Stimulated activated CD4-positive, alpha-beta T cell treated with anti-CD3 and anti-CD28 coated beads, Interleukin-12 subunit alpha, Interleukin-12 subunit beta, amount 100 ng/mL, for 48 hours (primary cell): Measurements from ENCODE around the gene DUS3L.
"Not testable (repeated sequence)": the region's sequence is repeated elsewhere in the genome, so short reads cannot be mapped to it uniquely, and the experiment has no call there.

Experiments
- DNase-seq, 3 donors: peaks; one replicate each; pipeline ENCODE4 v3.0.0-alpha.2; 2020; ENCODE audit warnings: low read depth in 2 of 3, low spot score in 1 of 3

DUS3L gene

GRCh38 chr19:5801796-5802619 lies 11.0 kb upstream of the DUS3L start:
- no peak for DNase-seq

DNA sequence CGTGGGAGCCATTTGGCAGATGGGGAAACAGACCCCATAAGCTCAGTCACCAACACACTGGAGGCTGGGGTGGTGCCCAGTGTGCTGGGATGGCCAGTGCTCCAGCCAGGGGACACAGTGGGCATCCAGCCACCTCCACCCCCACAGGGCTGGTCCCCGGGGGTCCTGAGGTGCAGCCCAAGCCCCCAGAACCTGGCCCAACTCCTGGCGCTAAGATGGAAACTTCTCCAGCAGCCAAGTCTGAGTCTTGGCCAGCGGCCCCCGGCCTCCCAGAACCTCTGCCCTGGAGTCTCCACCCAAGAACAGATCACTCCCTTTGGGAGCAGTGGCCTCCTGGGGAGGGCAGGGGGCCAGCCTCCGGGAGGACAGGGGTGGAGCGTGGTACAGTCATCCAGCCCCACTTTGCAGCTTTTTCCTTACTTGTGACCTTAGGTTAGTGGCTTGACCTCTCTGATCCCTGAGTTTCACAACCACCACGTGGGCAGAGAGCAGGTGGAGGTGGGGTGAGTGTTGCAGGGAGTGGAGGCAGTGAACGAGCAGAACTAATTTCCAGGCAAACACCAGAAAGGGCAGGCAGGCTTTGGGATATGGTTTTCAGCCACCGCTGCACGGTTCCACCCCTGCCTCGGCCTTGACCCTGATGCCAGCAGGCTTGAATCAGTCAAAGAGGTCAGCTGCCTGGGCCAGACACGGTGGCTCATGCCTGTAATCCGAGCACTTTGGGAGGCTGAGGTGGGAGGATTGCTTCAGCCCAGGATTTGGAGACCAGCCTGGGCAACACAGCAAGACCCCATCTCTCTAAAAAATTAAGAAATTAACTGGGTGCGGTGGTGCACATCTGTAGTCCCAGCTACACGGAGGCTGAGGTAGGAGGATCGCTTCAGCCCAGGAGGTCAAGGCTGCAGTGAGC lies 9.7 kb upstream of the DUS3L start:
- no peak for DNase-seq

GRCh38 chr19:5799247-5800241 lies 8.6 kb upstream of the DUS3L start:
- DNase-seq = no peak

- DNase-seq = no peak
Observed at GRCh38 chr19:5798244-5798643, 7.3 kb upstream of the DUS3L start.

DNA sequence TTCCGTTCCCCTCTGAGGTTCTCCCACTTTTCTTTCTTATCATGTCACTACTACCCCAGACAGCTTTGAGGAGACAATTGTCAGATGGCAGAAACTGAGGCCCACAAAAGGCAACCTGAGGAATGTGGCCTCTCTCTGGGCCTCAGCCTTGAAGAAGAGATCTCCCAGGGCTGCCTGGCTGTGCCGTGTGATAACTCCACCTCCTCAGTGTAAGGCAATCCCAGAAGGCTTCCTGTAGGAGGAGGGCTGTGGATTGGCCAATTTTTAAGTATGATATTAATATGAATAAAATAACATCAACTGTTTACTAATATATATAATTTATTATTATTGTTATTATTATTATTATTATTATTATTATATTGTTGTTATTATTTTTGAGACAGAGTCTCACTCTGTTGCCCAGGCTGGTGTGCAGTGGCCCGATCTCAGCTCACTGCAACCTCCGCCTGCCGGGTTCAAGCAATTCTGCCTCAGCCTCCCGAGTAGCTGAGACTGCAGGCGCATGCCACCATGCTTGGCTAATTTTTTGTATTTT lies 4.5 kb upstream of the DUS3L start:
- DNase-seq = no peak

DNA sequence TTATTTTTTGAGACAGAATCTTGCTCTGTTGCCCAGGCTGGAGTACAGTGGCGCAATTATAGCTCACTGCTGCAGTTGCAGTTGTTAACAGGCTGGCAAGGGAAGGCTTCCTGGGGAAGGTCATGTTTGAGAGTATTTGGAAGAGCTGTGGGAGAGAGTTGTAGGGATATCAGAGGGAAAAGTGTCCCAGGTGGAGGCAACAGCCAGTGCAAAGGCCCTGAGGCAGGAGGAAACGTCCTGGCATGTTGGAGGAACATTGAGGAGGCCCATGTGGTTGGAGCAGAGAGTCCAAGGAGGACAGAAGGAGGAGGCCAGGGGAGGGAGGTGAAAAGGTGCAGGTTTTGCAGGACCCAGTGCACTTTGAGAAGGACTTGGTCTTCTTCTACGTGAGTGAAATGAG lies 2.2 kb upstream of the DUS3L start:
- DNase-seq = no peak

- no peak for DNase-seq
Observed at GRCh38 chr19:5792224-5792623, 1.3 kb upstream of the DUS3L start.

DNA sequence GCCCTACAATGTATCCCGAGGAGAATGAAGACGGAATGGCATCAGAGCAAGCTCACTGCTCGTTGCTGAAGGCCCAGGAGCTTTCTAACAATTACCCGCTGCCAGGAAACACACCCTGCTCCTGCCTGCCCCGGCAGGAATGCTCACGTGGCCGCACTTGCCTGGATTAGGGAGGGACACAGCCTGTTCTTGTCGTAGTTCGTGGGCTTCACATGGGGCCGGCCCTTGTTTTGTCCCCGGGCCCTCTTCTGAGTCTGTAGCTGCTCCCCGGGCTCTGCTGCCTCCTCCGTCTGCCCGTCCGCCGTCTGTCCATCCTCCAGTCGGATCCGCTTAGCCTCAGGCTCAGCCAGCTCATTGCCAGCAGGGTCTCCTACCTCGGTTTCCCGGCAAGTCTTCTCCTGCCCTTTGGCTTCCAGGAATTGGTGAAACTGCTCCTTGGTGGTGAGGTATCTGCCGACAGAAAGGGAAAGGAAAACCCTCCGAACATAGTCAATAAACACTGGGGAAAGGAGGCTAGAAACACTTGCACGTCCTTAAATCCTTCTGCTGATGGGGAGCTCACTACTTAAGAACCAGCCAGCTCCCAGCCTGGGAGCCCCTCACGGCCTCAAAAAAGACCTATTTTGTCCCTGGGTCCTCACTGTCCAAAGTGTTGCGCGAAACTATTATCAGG lies 941 bp downstream of the DUS3L start:
- no peak for DNase-seq

DNA sequence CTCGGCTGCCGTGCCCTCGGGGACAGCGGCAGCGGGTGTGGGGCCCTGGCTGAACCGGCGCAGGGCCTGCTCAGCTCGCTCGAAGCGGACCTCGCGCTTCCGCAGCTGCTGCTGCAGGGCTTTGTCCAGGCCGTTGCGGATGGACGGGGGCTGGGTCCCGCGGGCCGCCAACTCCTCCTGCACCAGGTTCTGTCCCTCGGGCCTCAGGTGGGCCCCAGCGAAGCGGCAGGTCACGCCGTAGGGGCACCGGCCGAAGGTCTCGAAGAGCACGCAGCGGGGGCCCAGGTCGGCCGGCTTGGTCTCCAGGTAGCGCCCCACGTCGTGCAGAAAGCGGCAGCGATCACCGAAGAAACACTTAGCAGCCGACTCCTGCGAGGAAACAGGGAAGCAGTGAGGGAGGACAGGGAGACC lies 1.6 kb downstream of the DUS3L start:
- DNase-seq = no peak

GRCh38 chr19:5788422-5788821 lies 2.5 kb downstream of the DUS3L start:
- DNase-seq = no peak

DNA sequence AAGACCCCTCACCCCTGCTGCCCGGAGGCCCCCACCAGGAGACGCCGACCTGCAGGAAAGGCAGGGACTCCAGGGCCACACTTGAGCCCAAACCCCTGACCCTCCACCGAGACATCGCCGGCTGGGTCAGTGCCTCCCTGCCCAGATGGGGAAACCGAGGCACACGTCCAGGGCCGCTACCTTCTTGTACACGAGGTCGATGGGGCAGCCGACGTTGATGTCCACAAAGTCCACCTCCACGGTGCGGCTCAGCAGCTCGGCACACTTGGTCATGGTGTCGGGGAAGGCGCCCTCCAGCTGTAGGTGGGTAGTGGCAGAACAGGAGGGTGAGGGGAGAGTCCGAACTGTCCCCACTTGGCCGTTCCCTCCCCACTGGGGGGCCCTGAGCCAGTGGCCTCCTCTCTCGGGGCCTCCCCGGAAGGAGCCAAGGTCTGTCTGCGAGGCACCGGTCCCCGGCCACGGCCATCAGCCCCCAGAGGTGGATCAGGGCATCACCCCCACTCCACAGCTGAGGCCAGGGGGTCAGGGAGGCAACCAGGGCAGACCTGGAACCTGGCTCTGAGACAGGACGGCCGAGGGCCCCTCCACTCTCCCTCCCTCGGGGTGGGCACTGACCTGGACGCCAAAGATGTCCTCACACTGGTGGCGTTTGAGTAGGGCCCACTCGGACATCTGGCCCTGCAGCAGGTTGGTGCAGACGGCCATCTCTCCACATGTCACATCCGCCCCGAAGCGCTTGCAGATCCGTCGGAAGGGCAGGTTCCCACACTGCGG lies 3.4 kb downstream of the DUS3L start:
- DNase-seq = no peak

DNA sequence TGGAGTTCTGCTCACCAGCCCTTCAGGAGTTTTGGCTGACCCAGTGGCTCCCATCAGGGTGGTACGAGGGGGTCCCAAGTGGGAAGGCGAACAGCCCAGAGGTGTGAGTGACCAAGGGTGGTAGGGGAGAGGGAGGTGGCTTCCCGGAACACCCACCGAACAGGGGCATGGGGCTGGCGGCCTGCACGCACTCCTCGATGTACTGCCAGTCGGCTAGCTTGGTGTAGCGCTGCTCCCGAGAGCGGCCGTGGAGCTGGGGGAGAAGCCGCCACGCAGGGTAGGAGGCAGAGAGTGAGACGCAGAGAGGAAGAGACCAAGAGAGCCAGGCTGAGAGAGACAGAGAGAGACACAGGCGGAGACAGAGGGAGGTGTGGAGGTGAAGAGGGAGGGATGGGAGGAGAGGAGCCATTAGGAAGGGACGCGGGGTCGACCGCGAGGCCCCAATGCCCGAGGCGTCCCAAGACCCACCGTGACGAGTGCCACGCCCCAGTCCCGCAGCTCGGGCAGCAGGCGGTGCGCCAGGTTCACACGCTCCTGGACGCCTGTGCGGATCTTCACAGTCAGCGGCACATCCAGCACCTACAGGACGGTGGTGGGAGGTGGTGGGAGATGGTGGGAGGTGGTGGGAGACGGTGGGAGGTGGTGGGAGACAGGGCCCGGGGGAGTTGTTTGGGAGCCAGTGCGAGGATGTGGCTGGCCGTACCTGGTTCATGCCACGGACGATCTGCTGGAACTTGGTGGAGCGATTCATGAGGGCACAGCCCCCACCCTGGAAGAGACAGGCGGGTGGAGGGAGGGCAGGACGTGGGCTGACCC lies 4.2 kb downstream of the DUS3L start:
- DNase-seq = no peak

DNA sequence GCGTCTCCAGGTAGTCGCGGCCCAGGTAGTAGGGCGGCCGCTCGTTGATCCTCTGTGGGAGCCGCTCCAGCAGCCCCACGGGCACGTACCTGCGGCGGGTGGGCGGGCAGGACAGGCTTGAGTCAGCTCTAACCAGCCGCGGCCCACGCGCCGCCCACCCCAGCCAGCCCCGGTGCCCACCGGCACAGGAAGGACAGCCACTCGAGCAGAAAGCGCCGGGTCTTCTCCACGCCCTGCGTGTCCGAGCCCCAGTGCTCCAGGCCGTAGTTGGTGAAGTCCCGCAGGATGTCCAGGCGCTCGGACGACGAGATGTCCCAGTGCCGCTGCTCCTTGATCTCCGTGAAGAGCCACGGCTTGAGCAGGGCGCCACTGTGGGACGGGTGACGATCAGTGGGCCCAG lies 5.5 kb downstream of the DUS3L start:
- DNase-seq = no peak

- DNase-seq = no peak
Observed at GRCh38 chr19:5784581-5785147, 6.3 kb downstream of the DUS3L start, which contains the start of gene PRR22. Gene PRR22, minus strand, starts transcription at chr19:5784746. Its CDS starts 86 bp downstream, at chr19:5784660.

DNA sequence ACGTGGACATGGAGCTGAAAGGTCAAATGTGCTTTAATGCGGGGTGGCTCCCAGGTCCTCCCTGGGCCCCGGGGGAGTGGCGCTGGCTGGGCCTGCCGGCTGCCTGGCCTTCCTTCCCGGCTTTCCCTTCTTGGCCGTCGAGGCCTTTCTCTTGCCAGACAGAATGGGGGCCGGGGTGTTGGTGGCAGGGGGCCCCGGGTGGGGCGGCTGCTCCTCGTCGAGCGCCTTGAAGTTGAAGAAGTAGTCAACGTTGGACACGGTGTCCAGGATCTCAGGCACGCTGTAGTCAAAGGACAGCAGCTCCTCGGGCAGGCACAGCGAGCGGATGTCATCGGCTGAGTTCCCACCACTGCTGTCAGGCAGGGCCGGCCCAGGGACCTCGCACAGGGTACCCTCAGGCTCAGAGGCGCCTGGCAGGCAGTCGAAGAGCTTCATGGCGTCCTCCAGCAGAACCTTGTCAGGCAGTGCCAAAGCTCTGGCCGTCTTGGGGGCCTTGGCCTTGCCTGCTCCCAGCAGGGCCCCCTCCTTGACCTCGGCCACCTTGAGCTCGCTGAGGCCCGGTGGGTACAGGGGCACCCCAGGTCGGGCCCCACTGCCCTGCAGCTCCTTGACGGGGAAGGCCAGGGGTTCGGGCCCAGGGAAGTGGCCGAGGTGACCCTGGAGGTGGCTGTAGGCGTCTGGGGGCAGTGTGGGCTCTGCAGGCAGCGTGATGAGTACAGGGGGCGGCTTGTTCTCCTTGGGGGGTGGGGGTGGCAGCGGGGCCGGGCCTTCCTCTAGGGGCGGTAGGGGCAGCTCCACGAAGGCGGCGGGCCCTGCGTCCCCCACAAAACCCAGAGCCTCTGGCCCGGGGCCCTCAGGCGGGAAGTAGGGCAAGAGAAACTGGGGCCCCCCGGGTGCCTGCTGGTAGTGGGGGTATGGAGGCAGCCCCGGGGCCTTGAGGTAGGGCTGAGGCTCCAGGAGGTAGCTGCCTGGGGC lies 7.7 kb downstream of the DUS3L start:
- DNase-seq = no peak

DNA sequence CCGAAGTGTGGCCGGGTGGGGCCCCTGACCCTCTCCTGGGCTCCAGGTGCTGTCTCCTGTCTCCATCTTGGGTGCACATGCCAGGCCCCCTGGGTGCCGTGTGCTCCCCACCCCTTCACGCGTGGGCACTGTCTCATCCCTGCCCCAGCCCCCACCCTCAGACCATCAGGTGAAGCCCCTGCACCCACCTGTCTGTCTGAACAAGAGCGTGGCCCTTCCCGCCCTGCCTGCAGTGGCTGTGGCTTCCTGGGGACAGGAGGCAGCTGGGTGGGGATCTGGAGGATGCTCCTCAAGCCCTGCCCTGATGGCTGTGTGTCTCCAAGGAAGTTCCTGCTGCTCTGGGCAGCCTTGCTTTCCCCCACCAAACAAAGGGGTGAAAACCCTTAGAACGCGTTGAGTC lies 8.6 kb downstream of the DUS3L start:
- no peak for DNase-seq

GRCh38 chr19:5780916-5781315 lies 10.0 kb downstream of the DUS3L start:
- not testable (repeated sequence) for DNase-seq
